Measurements from ENCODE around the gene MUC4.

DNA sequence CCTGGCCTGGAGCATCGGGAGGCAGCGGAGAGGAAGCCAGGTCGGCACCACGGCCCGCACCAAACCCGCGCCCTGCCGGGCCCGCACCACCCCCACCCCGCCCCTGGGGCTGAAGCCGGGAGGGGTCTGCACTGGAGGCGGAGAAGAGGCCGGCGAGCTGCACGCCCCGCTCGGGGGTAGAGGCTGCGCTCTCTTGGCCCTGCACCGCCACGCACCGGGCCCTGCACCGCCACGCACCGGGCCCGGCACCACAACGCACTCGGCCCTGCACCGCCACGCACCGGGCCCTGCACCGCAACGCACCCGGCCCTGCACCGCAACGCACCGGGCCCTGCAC lies 49.5 kb downstream of the MUC4 start:
- TF ChIP-seq CTCF (IDR thresholded peaks at IDR 0.05) (no peak), POLR2A (IDR thresholded peaks at IDR 0.05) (no peak)
